IMR-90 (cell line): ENCODE data around the gene CCDC40. TPM values are rescaled to one million over a fixed set of nuclear protein-coding genes. Genes with fewer than 3 reads are reported as not detected.
A peak's percentile ranks its signal among the peaks of the same experiment; 100 is the strongest.

Experiments
- ATAC-seq: fragments of 200-7000 bp; cut with Tn5 transposase; 2 replicates; pipeline ENCODE4 v1.9.1; 2020; ENCODE audit warnings: low read depth, mild to moderate bottlenecking, moderate library complexity
- BruUV-seq: library from RNA; stranded (reverse); fragments of 400-500 nt; replicated peaks from 2 replicates; lab custom pipeline; 2021; lab: Mats Ljungman, UMichigan
- CTCF ChIA-PET: fragments of 300-600 bp; formaldehyde crosslinking; extraction: SDS; loops from one replicate; lab custom pipeline; 2021; ENCODE audit warnings: antibody characterized with exemption; lab: Yijun Ruan, JAX
- POLR2A ChIA-PET: fragments of 300-600 bp; sonication (Branson Sonifier 250); formaldehyde crosslinking; loops from one replicate; lab custom pipeline; 2022; ENCODE audit warnings: antibody characterized with exemption; ENCODE audit not compliant: unreplicated experiment; lab: Charles Lee
- DNase-seq: peaks from one replicate; pipeline ENCODE4 v3.0.0; 2013
- H2AFZ ChIP-seq: replicated peaks from 2 replicates; pipeline ENCODE3; 2013; ENCODE audit warnings: low read length, mild to moderate bottlenecking; ENCODE audit not compliant: poor library complexity
- H2AK5ac ChIP-seq: 2 replicates; pipeline ENCODE4 v1.6.1; 2013; ENCODE audit warnings: low read depth, low read length, inconsistent platforms
- H2AK9ac ChIP-seq: replicated peaks from 2 replicates; pipeline ENCODE3; 2013; ENCODE audit warnings: mild to moderate bottlenecking, low read depth, low read length, moderate library complexity; ENCODE audit not compliant: poor library complexity
- H2BK120ac ChIP-seq: 2 replicates; pipeline ENCODE4 v1.6.1; 2013; ENCODE audit warnings: low read depth, low read length, inconsistent platforms
- H2BK15ac ChIP-seq: 3 replicates; pipeline ENCODE4 v1.6.1; 2013; ENCODE audit warnings: low read depth, low read length, inconsistent platforms
- H2BK20ac ChIP-seq: 2 replicates; pipeline ENCODE4 v1.6.1; 2013; ENCODE audit warnings: low read depth, mild to moderate bottlenecking, inconsistent platforms, low read length, moderate library complexity
- H2BK5ac ChIP-seq: 2 replicates; pipeline ENCODE4 v1.6.1; 2013; ENCODE audit warnings: mild to moderate bottlenecking, low read depth, low read length, inconsistent platforms; ENCODE audit not compliant: poor library complexity, severe bottlenecking
- H3K14ac ChIP-seq: replicated peaks from 2 replicates; pipeline ENCODE4 v1.6.1; 2013; ENCODE audit warnings: low read depth, low read length, inconsistent platforms
- H3K18ac ChIP-seq: 2 replicates; pipeline ENCODE4 v1.6.1; 2013; ENCODE audit warnings: low read depth, low read length, control low read depth
- H3K23ac ChIP-seq: 2 replicates; pipeline ENCODE4 v1.6.1; 2013; ENCODE audit warnings: low read depth, low read length, inconsistent platforms
- H3K27ac ChIP-seq: 2 replicates; pipeline ENCODE4 v1.5.1; 2013; ENCODE audit warnings: mild to moderate bottlenecking, control low read depth, low read length; ENCODE audit not compliant: insufficient read depth
- H3K27me3 ChIP-seq: 2 replicates; pipeline ENCODE4 v1.6.1; 2013; ENCODE audit warnings: low read length; ENCODE audit not compliant: control insufficient read depth, insufficient read depth
- H3K36me3 ChIP-seq: 2 replicates; pipeline ENCODE4 v1.6.1; 2013; ENCODE audit warnings: low read length, mixed read lengths; ENCODE audit not compliant: control insufficient read depth, insufficient read depth
- H3K4ac ChIP-seq: 2 replicates; pipeline ENCODE4 v1.6.1; 2013; ENCODE audit warnings: low read depth, low read length, inconsistent platforms
- H3K4me1 ChIP-seq: 2 replicates; pipeline ENCODE4 v1.6.1; 2013; ENCODE audit warnings: low read length, mixed read lengths; ENCODE audit not compliant: control insufficient read depth, insufficient read depth
- H3K4me2 ChIP-seq: 2 replicates; pipeline ENCODE4 v1.6.1; 2013; ENCODE audit warnings: low read depth, mild to moderate bottlenecking, control low read depth, low read length, moderate library complexity
- H3K4me3 ChIP-seq: 2 replicates; pipeline ENCODE4 v1.5.1; 2013; ENCODE audit warnings: low read depth, mild to moderate bottlenecking, control low read depth, low read length, moderate library complexity; ENCODE audit not compliant: insufficient read depth
- H3K56ac ChIP-seq: 2 replicates; pipeline ENCODE4 v1.6.1; 2013; ENCODE audit warnings: low read length, inconsistent platforms; ENCODE audit not compliant: insufficient read depth; ENCODE audit errors: extremely low read depth
- H3K79me1 ChIP-seq, 2 experiments: 2 replicates each; pipeline ENCODE4 v1.6.1; 2013; ENCODE audit warnings: low read length in 2 of 2, inconsistent platforms in 1 of 2, low read depth in 1 of 2
- H3K9ac ChIP-seq: 2 replicates; pipeline ENCODE4 v1.6.1; 2013; ENCODE audit warnings: low read depth, low read length, control low read depth
- H3K9me1 ChIP-seq: 2 replicates; pipeline ENCODE4 v1.6.1; 2013; ENCODE audit warnings: low read length, inconsistent platforms; ENCODE audit not compliant: insufficient read depth
- H3K9me3 ChIP-seq: 2 replicates; pipeline ENCODE4 v1.6.1; 2013; ENCODE audit warnings: low read length; ENCODE audit not compliant: control insufficient read depth, insufficient read depth
- H4K20me1 ChIP-seq: 2 replicates; pipeline ENCODE4 v1.6.1; 2013; ENCODE audit warnings: low read length, inconsistent platforms; ENCODE audit not compliant: insufficient read depth
- H4K5ac ChIP-seq: 2 replicates; pipeline ENCODE4 v1.6.1; 2013; ENCODE audit warnings: mild to moderate bottlenecking, low read depth, low read length, control low read depth
- H4K8ac ChIP-seq, 2 experiments: 2 replicates each; pipeline ENCODE4 v1.6.1; 2013; ENCODE audit warnings: low read depth in 2 of 2, low read length in 2 of 2, control low read depth in 1 of 2, inconsistent platforms in 1 of 2
- H4K91ac ChIP-seq: 2 replicates; pipeline ENCODE4 v1.6.1; 2013; ENCODE audit warnings: low read depth, low read length, inconsistent platforms; ENCODE audit not compliant: insufficient read depth
- CEBPB ChIP-seq: IDR thresholded peaks from 2 replicates; pipeline ENCODE4 v1.6.1; 2012; ENCODE audit warnings: low read depth, low read length, improper control_type of control experiment
- CHD1 ChIP-seq: IDR thresholded peaks from 2 replicates; pipeline ENCODE4 v1.6.1; 2012; ENCODE audit warnings: low read depth, low read length, improper control_type of control experiment
- ELK1 ChIP-seq: fragments of 150-350 bp; IDR thresholded peaks from 2 replicates; pipeline ENCODE4 v1.6.1; 2016; ENCODE audit warnings: low read depth, mild to moderate bottlenecking, low read length, moderate library complexity, borderline replicate concordance
- FOS ChIP-seq: fragments of 150-350 bp; IDR thresholded peaks from 2 replicates; pipeline ENCODE4 v1.6.1; 2016; ENCODE audit warnings: low read depth, low read length
- MAFK ChIP-seq: IDR thresholded peaks from 2 replicates; pipeline ENCODE4 v1.6.1; 2012; ENCODE audit warnings: low read depth, low read length, improper control_type of control experiment
- MAZ ChIP-seq: IDR thresholded peaks from 2 replicates; pipeline ENCODE4 v1.6.1; 2012; ENCODE audit warnings: low read depth, mild to moderate bottlenecking, low read length, improper control_type of control experiment, moderate library complexity, borderline replicate concordance
- NFE2L2 ChIP-seq: fragments of 150-350 bp; IDR thresholded peaks from 2 replicates; pipeline ENCODE4 v1.6.1; 2016; ENCODE audit warnings: low read depth, mild to moderate bottlenecking, low read length
- POLR2A ChIP-seq: IDR thresholded peaks from 2 replicates; pipeline ENCODE4 v1.6.1; 2012; ENCODE audit warnings: mild to moderate bottlenecking, low read depth, low read length
- RAD21 ChIP-seq: IDR thresholded peaks from 2 replicates; pipeline ENCODE4 v1.6.1; 2012; ENCODE audit warnings: low read length, improper control_type of control experiment
- RCOR1 ChIP-seq: IDR thresholded peaks from 2 replicates; pipeline ENCODE4 v1.6.1; 2012; ENCODE audit warnings: mild to moderate bottlenecking, low read length, improper control_type of control experiment; ENCODE audit not compliant: insufficient replicate concordance
- RFX5 ChIP-seq: IDR thresholded peaks from 2 replicates; pipeline ENCODE4 v1.8.0; 2012; ENCODE audit warnings: low read depth, mild to moderate bottlenecking, low read length, moderate library complexity
- SMC3 ChIP-seq: fragments of 150-350 bp; IDR thresholded peaks from 2 replicates; pipeline ENCODE4 v1.6.1; 2016; ENCODE audit warnings: low read depth, mild to moderate bottlenecking, antibody characterized with exemption, low read length, moderate library complexity
- USF2 ChIP-seq: fragments of 150-350 bp; IDR thresholded peaks from 2 replicates; pipeline ENCODE4 v1.6.1; 2017; ENCODE audit warnings: mild to moderate bottlenecking, antibody characterized with exemption, low read length, low read depth
- WGBS, 2 experiments: methylation state at CpG; one replicate each; pipeline versions ENCODE4 v1.1.5 to v1.1.7; 2013; ENCODE audit warnings: missing lambda C conversion rate in 2 of 2; ENCODE audit not compliant: insufficient read length in 1 of 2; ENCODE audit errors: extremely low coverage in 2 of 2; 5-methylcytosine and 5-hydroxymethylcytosine counted together
- dilution Hi-C: fragments of 300-500 bp; cut with HindIII; formaldehyde crosslinking; loops from one replicate; pipeline ENCODE4 v1.14.3; 2018; ENCODE audit warnings: low sequenced_read_pairs; ENCODE audit not compliant: unreplicated experiment
- in situ Hi-C: fragments of 300-500 bp; cut with MboI; formaldehyde crosslinking; loops from 3 replicates; pipeline ENCODE4 v1.14.3; 2019; ENCODE audit warnings: low sequenced_read_pairs, inconsistent platforms, mixed read lengths
- intact Hi-C: fragments of 100-400 bp; cut with micrococcal nuclease; formaldehyde crosslinking; loops from 2 replicates; pipeline ENCODE4 v1.10.0; 2022
- polyA plus RNA-seq, 3 experiments: library from polyadenylated mRNA; depleted of rRNA; stranded (reverse); fragments of >200 nt; gene quantifications; 2 replicates each; pipeline ENCODE4 v1.2.3, GENCODE V29; 2012; ENCODE audit warnings: low replicate concordance in 1 of 3
- total RNA-seq: library from RNA; depleted of rRNA; stranded (reverse); fragments of >200 nt; gene quantifications from 2 replicates; pipeline ENCODE4 v1.2.3, GENCODE V29; 2012
- TF ChIP-seq, protein P1 (sequence below): conservative IDR thresholded peaks from 2 replicates; pipeline ENCODE4 v1.5.1; 2012; ENCODE audit warnings: mild to moderate bottlenecking, low read depth, low read length, improper control_type of control experiment

Gene CCDC40
- total and polyA plus RNA-seq, 2 of the 4 experiments (the other 2 are of a cell fraction) = 0.90 to 4.7 TPM

DNA sequence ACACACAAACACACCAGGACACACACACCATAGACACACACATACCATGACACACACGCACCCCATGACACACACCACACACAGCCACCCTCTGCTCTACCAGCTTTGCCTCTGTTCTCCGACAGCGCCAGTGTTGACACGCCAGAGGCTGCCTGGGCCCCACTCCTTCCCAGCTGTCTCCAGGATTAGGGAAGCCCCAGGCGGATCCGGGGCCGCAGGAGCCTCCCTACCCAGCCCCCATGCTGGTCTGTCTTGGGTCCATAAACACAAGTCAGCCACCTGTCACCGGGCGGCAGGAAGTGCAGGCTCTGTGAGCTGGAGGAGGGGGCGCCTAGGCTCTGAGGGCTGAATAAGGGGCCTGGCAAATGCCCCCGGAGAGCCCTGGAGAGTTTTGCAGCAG lies 11.3 kb upstream of the CCDC40 start:
- H3K9me1 ChIP-seq = peaks cover 37% of the 10 kb centered on the region
- DNase-seq (no peak), ATAC-seq (no peak)
- in situ Hi-C loops (no loop called here), intact Hi-C loops (no loop called here), dilution Hi-C loops (no loop called here)
- H3K18ac ChIP-seq = no peak overlapping the region
- H2AK5ac ChIP-seq = peak overlapping the region; percentile 83; the same call in 1 of the 2 replicates
- H3K4me2 ChIP-seq = no peak overlapping the region
- peaks cover 66% of the 10 kb centered on the region for H4K20me1 ChIP-seq
- H3K4me1 ChIP-seq = peaks cover 22% of the 10 kb centered on the region
- H3K9me3 ChIP-seq = no peaks in the 10 kb centered on the region
- no peak overlapping the region for H2AK9ac ChIP-seq
- POLR2A ChIA-PET = no interaction called here
- H4K5ac ChIP-seq = no peak overlapping the region
- no peak overlapping the region for H3K4ac ChIP-seq
- H2BK20ac ChIP-seq = no peak overlapping the region
- no peak overlapping the region for H2BK120ac ChIP-seq
- no peak overlapping the region for H4K91ac ChIP-seq
- H3K9ac ChIP-seq = no peak overlapping the region
- H3K4me3 ChIP-seq = no peak overlapping the region
- no peak overlapping the region for H4K8ac ChIP-seq
- CTCF ChIA-PET = no interaction called here
- TF ChIP-seq USF2 (no peak), RAD21 (no peak), CHD1 (no peak), SMC3 (no peak), POLR2A (no peak), RFX5 (no peak), CEBPB (no peak), MAZ (no peak), ELK1 (no peak), MAFK (no peak), FOS (no peak), RCOR1 (no peak), NFE2L2 (no peak)
- TF ChIP-seq, protein P1, sequence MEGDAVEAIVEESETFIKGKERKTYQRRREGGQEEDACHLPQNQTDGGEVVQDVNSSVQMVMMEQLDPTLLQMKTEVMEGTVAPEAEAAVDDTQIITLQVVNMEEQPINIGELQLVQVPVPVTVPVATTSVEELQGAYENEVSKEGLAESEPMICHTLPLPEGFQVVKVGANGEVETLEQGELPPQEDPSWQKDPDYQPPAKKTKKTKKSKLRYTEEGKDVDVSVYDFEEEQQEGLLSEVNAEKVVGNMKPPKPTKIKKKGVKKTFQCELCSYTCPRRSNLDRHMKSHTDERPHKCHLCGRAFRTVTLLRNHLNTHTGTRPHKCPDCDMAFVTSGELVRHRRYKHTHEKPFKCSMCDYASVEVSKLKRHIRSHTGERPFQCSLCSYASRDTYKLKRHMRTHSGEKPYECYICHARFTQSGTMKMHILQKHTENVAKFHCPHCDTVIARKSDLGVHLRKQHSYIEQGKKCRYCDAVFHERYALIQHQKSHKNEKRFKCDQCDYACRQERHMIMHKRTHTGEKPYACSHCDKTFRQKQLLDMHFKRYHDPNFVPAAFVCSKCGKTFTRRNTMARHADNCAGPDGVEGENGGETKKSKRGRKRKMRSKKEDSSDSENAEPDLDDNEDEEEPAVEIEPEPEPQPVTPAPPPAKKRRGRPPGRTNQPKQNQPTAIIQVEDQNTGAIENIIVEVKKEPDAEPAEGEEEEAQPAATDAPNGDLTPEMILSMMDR = no peak
- no TSS peak for BruUV-seq
- no peak overlapping the region for H3K27ac ChIP-seq
- H3K23ac ChIP-seq = peak overlapping the region; percentile 67; the same call in 1 of the 2 replicates
- no peak overlapping the region for H2BK15ac ChIP-seq
- H3K36me3 ChIP-seq = no peaks in the 10 kb centered on the region
- peak overlapping the region; percentile 88 for H2BK5ac ChIP-seq
- no peak overlapping the region for H3K56ac ChIP-seq
- H3K27me3 ChIP-seq = no peaks in the 10 kb centered on the region
- H3K14ac ChIP-seq = peak overlapping the region; percentile 67; the same call in 1 of the 2 replicates
- no peak overlapping the region for H2AFZ ChIP-seq
- peaks cover 49 to 71% of the 10 kb centered on the region in 2 experiments for H3K79me1 ChIP-seq
- 100% methylated on average over 1 of the region's 11 CpGs; no CpG with 5 or more reads in 1 of the 2 experiments for WGBS, 2 experiments
